ENCODE data around the gene TAF4B.
"Not testable (repeated sequence)": the region's sequence is repeated elsewhere in the genome, so short reads cannot be mapped to it uniquely, and the experiment has no call there.

TAF4B gene

DNA sequence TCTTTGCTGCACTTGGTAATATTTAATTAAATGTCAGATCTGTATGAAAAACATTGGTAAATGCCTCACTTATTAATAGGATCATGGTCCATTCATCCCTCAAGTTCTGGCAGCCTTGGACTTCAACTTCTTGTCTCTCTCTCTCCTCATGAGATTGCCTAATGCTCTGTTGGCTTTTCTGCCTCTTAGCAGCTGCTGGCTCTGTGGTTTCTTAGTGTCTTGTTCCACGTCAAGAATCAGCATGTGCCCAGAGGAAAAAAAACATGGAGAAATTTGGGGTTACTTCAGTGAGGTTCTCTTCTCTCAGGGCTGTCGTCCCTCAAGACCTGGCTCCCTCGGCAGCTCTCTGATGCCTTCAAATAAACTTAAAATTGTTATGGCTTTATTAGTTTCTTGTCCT lies 75.4 kb downstream of the TAF4B start:
- no peak overlapping the region for H3K4me3 ChIP-seq (ENCODE audit: low read depth, low read length)

DNA sequence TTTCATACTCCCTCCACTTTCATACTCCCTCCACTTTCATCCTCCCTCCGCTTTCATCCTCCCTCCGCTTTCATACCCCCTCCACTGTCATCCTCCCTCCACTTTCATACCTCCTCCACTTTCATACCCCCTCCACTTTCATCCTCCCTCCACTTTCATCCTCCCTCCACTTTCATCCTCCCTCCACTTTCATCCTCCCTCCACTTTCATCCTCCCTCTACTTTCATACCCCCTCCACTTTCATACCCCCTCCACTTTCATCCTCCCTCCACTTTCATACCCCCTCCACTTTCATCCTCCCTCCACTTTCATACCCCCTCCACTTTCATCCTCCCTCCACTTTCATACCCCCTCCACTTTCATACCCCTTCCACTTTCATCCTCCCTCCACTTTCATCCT lies 77.0 kb downstream of the TAF4B start:
- H3K4me3 ChIP-seq (ENCODE audit: low read depth, low read length), result not testable (repeated sequence)

DNA sequence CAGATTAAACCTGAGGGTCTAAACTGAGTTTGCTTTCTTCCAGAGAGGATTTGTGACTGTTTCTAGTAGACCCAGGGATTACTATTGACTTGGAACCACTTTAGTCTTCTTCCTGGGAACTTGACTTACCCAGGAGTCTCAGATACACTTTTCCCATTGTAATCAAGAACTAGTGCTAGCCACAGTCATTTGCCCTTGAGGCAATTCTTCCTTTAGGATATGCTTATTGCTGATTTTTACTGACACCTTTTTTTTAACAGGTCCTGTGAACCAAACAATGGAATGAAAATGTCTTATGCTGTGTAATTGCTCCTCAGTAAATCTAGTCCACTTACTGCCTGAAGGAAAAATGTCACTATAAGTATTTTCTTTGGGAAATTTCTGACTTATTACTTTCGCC lies 78.3 kb downstream of the TAF4B start:
- H3K4me3 ChIP-seq (ENCODE audit: low read depth, low read length), result no peak overlapping the region

GRCh38 chr18:26307161-26307773 lies 81.0 kb downstream of the TAF4B start:
- no peak overlapping the region for H3K4me3 ChIP-seq (ENCODE audit: low read depth, low read length)

GRCh38 chr18:26309281-26309680 lies 83.0 kb downstream of the TAF4B start:
- H3K4me3 ChIP-seq (ENCODE audit: low read depth, low read length), result no peak overlapping the region

- no peak overlapping the region for H3K4me3 ChIP-seq (ENCODE audit: low read depth, low read length)
Observed at GRCh38 chr18:26312199-26312598, 86.0 kb downstream of the TAF4B start.

DNA sequence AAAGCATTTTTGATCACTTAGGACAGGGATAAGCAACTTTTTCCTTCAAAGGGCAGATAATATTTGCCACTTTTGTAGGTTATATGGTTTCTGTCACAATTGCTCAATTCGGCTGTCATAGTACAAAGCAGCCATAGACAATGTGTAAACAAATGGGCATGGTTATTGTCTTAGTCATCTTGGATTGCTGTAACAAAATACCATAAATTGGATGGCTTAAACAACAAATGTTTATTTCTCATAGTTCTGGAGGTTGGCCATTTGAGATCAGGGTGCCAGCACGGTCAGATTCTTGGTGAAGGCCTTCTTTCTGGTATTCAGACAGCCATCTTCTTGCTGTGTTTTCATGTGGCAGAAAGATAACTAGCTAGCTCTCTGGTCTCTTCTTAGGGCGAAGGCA lies 91.2 kb downstream of the TAF4B start:
- no peak overlapping the region for H3K4me3 ChIP-seq (ENCODE audit: low read depth, low read length)

DNA sequence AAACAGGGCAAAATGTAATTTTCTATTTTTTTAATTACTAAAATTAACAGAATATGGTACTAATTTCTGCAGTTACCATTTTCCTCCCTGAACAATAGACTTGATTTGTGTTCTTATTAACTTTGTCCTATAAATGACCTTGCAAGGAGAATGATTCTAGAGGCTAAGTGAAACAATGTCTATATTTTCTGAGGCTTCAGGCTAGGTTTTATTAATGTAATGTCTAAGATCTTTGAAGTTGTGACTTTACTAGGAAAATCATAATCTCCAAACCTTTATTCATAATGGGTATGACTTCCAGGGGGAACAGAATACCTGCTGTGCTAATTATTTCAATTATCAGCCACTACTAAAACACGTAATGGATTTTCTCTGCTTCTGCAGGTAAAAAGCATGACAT lies 94.4 kb downstream of the TAF4B start:
- no peak overlapping the region for H3K4me3 ChIP-seq (ENCODE audit: low read depth, low read length)

DNA sequence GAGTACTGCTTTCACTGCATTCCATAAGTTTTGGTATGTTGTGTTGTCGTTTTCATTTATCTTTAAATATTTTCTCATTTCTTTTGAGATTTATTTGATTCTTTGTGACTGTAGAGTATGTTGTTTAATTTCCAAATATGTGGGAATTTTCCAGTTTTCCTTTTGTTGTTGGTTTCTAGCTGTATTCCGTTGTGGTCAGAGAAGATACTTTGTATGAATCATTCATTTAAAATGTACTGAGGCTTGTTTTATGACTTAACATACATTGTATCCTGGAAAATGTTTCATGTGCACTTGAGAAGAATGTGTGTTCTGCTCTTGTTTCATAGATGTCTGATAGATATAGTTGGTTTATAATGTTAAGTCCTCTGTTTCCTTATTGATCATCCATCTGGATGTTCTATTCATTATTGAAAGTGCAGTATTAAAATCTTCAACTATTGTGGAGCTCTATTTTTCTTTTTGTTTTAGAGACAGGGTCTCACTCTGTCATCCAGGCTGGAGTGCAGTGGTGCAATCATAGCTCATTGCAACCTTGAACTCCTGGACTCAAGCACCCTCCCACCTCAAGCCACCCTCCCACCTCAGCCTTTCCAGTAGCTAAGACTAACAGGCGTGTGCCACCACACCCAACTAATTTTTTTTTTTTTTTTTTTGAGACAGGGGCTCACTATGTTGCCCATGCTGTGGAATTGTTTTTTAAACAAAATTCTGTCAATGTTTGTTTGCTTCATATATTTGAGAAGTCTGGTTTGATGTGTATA lies 96.8 kb downstream of the TAF4B start:
- H3K4me3 ChIP-seq (ENCODE audit: low read depth, low read length), result no peak overlapping the region

DNA sequence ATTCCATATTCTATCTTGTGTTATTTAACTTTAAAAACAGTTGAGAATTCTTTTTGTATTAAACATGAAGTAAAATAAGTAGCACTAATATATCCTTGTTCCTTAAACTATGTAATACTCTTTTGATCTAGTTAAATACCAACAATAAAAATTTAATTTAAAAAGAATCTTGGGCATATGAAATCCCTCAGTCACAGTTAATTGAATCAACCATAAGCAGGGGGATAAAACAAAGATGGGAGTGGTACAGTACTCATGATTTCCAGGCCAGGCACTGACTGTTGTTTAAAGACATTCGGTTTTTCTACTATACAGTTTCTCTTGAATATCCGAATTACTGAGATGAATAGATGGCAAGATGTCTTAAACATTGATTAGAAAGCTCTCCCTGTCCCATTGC lies 99.5 kb downstream of the TAF4B start:
- H3K4me3 ChIP-seq (ENCODE audit: low read depth, low read length), result no peak overlapping the region

GRCh38 chr18:26327062-26327461 lies 100.8 kb downstream of the TAF4B start:
- H3K4me3 ChIP-seq (ENCODE audit: low read depth, low read length), result no peak overlapping the region

- no peak overlapping the region for H3K4me3 ChIP-seq (ENCODE audit: low read depth, low read length)
Observed at GRCh38 chr18:26332991-26333390, 106.7 kb downstream of the TAF4B start.

GRCh38 chr18:26335156-26335555 lies 108.9 kb downstream of the TAF4B start:
- no peak overlapping the region for H3K4me3 ChIP-seq (ENCODE audit: low read depth, low read length)

GRCh38 chr18:26335571-26336487 lies 109.6 kb downstream of the TAF4B start:
- H3K4me3 ChIP-seq (ENCODE audit: low read depth, low read length), result no peak overlapping the region

DNA sequence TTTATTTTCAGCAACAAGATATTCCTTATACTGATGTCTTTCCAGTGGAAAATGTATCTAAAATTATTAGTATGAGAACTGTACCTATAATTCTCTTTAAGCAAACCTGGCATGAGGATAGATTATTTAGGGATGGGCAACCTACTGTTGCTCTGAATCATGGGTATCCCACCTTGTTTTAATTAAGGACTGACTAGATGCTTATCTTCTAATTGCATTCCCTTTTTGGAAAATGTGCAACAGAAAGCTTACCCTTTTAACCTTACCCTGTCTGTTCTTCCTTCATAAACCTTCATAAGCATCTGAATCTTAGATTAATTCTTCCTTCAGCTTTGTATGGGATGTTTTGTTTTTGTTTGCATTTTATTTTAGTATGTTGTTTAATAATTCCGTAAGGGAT lies 110.3 kb downstream of the TAF4B start:
- H3K4me3 ChIP-seq (ENCODE audit: low read depth, low read length), result no peak overlapping the region

GRCh38 chr18:26342646-26343045 lies 116.4 kb downstream of the TAF4B start:
- H3K4me3 ChIP-seq (ENCODE audit: low read depth, low read length), result no peak overlapping the region

- no peak overlapping the region for H3K4me3 ChIP-seq (ENCODE audit: low read depth, low read length)
Observed at GRCh38 chr18:26350961-26351360, 124.7 kb downstream of the TAF4B start.

DNA sequence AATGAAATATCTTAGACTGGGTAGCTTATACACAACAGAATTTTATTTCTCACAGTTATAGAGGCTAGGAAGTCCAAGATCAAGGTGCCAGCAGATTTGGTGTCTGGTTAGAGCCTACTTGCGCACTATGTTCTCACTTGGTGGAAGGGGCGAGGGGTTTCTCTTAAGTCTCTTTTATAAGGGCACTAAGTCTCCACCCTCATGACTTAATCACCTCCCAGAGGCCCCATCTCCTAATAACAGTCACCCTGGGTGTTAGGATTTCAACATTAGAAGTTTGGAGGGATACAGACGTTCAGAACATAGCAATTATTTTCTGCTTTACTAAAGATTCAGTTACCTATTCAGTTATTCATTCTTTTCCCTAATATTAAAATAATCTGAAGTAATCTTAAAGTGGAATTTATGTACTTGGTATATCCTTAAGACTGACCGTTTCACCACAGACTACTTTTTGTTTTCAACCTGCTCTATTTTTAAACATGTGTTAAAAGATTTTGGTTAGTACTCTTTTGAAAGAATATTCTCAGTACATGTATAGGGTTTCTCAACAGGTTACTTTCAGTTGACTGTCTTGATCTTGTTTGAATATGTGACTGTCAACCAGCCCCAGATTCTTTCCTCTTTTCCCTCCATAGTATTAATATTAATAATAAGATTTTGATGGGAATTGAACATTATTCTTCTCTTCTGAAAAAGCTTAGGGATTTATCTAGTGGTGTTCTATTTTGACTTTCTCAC lies 130.0 kb downstream of the TAF4B start:
- H3K4me3 ChIP-seq (ENCODE audit: low read depth, low read length), result no peak overlapping the region

GRCh38 chr18:26357960-26358359 lies 131.7 kb downstream of the TAF4B start:
- no peak overlapping the region for H3K4me3 ChIP-seq (ENCODE audit: low read depth, low read length)

DNA sequence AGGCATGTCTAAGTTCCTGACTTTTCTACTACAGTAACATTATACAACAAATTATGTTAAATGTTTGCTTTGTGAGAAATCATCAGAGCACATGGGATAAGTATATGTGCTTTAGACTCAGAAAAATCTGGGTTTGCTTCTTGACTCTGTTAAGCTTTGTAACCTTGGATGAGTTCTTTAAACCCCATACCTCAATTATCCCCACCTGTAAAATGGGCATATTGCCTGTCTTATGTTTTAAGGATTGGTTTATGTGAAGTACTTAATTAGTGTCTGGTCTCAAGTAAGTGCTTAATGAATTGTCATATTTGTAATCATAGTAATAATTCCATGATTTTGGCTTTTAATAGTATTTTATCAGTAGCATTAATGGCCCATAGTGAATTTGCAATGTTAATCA lies 135.8 kb downstream of the TAF4B start:
- H3K4me3 ChIP-seq (ENCODE audit: low read depth, low read length), result no peak overlapping the region

GRCh38 chr18:26367425-26367824 lies 141.2 kb downstream of the TAF4B start:
- H3K4me3 ChIP-seq (ENCODE audit: low read depth, low read length), result no peak overlapping the region
